Nephron progenitor cell (in vitro differentiated cells): Measurements from ENCODE around the gene C2orf92.

Experiments used
- DNase-seq: peaks from one replicate; pipeline ENCODE4 v3.0.0; 2021
- H3K27ac Mint-ChIP-seq: 2 replicates; pipeline ENCODE4 v1.8.0; 2021; ENCODE audit warnings: mild to moderate bottlenecking, moderate library complexity, mixed read lengths
- H3K27me3 Mint-ChIP-seq: 2 replicates; pipeline ENCODE4 v1.8.0; 2021; ENCODE audit warnings: mild to moderate bottlenecking, low read depth, mixed read lengths; ENCODE audit not compliant: poor library complexity
- H3K36me3 Mint-ChIP-seq: 2 replicates; pipeline ENCODE4 v1.8.0; 2021; ENCODE audit warnings: low read depth, mixed read lengths
- H3K4me1 Mint-ChIP-seq: 2 replicates; pipeline ENCODE4 v1.8.0; 2021; ENCODE audit warnings: mixed read lengths
- H3K4me3 Mint-ChIP-seq: 2 replicates; pipeline ENCODE4 v1.8.0; 2021; ENCODE audit warnings: mild to moderate bottlenecking, moderate library complexity, mixed read lengths
- H3K9me3 Mint-ChIP-seq: 2 replicates; pipeline ENCODE4 v1.8.0; 2021; ENCODE audit warnings: mild to moderate bottlenecking, moderate library complexity, mixed read lengths
- TF ChIP-seq, protein P1 (sequence below): fragments of 200-600 bp; sonication (generic); IDR thresholded peaks from 2 replicates; pipeline ENCODE4 v1.5.0; 2021; ENCODE audit warnings: antibody characterized with exemption

Gene C2orf92

DNA sequence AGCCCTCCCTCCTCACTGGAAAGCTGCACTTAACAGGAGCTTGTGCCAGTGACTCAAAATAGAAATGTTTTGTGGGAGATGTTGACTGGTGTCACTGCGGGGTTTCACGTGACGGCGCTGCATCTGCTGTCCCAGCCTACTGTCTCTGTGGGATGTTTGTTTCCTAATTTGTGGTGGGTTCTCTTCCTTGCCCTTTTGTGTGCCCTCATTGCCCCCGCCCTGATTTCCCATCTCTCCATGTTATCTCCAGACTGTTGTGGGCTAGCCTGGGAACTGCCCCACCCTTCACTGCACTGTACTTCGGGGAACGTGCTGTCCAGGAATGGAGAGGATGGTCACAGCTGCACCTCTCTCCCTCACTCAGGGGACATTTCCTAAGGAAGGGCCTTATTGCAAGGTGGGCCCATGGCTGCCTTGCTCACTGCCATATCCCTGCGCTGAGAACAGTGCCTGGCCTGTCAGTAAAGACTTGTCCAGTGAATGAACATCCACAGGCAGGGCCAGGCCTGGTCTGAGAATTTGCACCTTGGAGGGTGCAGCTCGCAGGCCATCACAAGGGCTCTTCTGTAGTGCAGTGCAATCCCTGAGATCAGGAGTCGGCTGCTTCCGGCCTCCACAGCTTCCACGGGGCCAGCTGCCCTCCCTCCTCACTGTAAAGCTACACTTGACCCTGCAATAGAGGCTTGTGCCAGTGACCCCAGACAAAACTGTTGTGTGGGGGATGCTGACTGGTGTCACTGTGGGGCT lies 61.9 kb downstream of the C2orf92 start:
- DNase-seq = no peak
- Mint-ChIP-seq H3K27ac (peak overlapping the region; percentile 41), H3K27me3 (no peaks in the 10 kb centered on the region), H3K9me3 (peaks cover 14% of the 10 kb centered on the region), H3K4me3 (no peak overlapping the region), H3K4me1 (peaks cover 22% of the 10 kb centered on the region), H3K36me3 (peaks cover 13% of the 10 kb centered on the region)
- TF ChIP-seq, protein P1, sequence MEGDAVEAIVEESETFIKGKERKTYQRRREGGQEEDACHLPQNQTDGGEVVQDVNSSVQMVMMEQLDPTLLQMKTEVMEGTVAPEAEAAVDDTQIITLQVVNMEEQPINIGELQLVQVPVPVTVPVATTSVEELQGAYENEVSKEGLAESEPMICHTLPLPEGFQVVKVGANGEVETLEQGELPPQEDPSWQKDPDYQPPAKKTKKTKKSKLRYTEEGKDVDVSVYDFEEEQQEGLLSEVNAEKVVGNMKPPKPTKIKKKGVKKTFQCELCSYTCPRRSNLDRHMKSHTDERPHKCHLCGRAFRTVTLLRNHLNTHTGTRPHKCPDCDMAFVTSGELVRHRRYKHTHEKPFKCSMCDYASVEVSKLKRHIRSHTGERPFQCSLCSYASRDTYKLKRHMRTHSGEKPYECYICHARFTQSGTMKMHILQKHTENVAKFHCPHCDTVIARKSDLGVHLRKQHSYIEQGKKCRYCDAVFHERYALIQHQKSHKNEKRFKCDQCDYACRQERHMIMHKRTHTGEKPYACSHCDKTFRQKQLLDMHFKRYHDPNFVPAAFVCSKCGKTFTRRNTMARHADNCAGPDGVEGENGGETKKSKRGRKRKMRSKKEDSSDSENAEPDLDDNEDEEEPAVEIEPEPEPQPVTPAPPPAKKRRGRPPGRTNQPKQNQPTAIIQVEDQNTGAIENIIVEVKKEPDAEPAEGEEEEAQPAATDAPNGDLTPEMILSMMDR = no peak

DNA sequence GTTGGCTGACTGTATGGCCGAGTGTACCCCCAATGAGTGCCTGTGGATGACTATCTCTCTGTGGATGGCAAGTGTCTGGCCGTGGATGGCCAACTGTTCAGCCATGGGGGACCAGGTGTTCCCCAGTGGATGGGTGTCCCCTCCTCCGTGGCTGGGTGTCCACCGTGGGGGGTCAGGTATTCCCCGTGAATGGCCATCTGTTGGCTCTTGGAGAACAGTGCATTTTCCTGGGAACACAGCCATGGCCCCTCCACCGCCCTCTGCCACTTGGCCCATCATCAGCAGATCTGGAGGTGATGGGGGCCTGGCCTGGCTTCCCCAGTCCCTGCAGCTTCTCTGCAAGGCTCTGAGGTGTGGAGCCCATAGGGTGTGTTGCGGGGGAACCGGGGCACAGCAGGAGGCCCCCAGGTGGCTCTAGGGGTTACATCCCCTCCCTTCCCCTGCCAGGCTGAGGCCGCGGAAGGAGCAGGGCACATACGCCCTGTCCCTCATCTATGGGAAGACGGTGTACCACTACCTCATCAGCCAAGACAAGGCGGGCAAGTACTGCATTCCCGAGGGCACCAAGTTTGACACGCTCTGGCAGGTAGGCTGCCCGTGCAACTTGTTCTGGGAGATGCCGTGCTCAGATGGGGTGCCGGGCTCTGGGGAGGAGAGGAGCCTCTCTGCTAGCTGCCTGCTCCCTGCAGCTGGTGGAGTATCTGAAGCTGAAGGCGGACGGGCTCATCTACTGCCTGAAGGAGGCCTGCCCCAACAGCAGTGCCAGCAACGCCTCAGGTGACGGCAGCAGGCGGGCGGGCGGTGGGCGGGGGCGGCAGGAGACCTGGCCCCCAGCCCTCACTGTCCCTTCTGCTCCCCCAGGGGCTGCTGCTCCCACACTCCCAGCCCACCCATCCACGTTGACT lies 63.2 kb downstream of the C2orf92 start:
- H3K9me3 Mint-ChIP-seq = peaks cover 11% of the 10 kb centered on the region
- peaks cover 16% of the 10 kb centered on the region for H3K4me1 Mint-ChIP-seq
- H3K4me3 Mint-ChIP-seq = no peak overlapping the region
- no peak overlapping the region for H3K27ac Mint-ChIP-seq
- peaks cover 8% of the 10 kb centered on the region for H3K36me3 Mint-ChIP-seq
- TF ChIP-seq, protein P1 = no peak
- no peak for DNase-seq
- no peaks in the 10 kb centered on the region for H3K27me3 Mint-ChIP-seq

DNA sequence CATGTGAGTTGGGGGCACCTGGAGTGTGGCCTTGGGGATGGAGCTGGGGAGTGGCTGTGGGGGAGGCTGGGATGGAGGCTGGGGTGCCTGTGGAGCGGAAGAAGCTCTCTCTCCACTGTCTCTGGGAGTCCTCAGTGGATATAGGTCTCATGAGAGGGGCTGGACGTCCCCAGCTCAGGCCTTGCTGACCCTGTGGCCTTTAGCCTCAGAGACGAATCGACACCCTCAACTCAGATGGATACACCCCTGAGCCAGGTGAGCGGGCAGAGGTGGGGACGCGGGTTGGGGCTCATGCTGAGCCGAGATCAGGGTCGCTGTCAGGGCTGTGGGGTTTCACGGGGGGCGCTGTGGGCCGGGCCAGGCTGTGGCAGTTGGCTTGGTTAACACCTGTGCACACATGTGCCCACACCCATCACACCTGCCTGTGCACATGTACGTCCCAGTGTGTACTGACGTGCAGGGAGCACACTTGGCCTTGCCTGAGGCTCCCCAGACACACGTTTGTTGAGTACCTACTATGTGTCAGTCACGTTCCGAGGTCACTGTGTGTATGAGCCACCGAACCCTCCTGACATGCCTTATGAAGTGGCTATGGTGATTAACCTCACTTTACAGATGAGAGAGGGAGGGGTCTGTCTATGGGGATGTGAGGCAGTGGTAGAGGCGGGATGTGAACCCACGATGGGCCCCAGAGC lies 64.0 kb downstream of the C2orf92 start:
- Mint-ChIP-seq H3K9me3 (peaks cover 7% of the 10 kb centered on the region), H3K36me3 (peaks cover 4% of the 10 kb centered on the region), H3K27ac (no peak overlapping the region), H3K4me1 (peaks cover 9% of the 10 kb centered on the region), H3K27me3 (no peaks in the 10 kb centered on the region), H3K4me3 (no peak overlapping the region)
- no peak for DNase-seq
- TF ChIP-seq, protein P1 = no peak

DNA sequence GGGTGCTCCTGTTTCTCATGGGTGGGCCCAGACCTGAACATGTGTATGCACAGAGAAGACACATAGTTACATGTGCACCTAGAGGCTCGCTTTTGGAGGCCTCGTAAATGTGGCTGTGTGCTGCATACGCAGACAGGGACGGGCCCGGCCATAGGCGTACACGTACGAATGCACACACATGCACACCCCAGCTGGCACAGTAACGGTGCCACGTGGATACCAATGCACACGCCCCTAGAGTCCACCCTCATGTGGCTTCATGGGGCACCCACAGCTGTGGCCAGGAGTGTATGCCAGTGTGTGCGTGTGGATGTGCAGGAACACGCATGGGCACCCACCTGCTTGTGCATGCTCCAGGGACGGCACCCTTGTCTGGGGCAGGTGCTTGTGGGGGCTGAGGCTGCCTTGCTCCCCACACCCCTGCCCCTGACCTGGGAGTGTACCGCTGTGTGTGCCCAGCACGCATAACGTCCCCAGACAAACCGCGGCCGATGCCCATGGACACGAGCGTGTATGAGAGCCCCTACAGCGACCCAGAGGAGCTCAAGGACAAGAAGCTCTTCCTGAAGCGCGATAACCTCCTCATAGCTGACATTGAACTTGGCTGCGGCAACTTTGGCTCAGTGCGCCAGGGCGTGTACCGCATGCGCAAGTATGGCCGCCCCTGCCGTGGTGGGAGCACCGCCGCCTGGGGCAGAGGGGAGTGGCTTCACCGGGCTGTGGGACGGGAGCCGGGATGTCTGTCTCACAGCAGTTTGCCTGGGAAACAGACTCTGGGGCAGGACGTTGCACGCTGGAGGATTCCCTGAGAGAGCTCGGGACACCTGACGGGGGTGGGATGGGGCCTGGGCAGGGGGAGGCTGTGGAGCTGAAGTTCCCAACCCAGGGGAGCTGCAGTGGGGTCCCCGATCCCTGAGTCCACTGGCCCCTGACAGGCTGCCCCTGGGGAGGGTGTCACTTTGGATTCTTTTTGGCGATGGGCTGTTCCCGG lies 64.8 kb downstream of the C2orf92 start:
- H3K27me3 Mint-ChIP-seq = no peaks in the 10 kb centered on the region

More for the DNA sequence above, 64.8 kb downstream of the C2orf92 start:
- H3K9me3 Mint-ChIP-seq = peaks cover 7% of the 10 kb centered on the region
- peaks cover 9% of the 10 kb centered on the region for H3K4me1 Mint-ChIP-seq
- DNase-seq = no peak
- H3K36me3 Mint-ChIP-seq = peaks cover 4% of the 10 kb centered on the region
- no peak overlapping the region for H3K27ac Mint-ChIP-seq
- TF ChIP-seq, protein P1 = no peak
- no peak overlapping the region for H3K4me3 Mint-ChIP-seq
